GM23338 (cell line): Measurements from ENCODE around the gene GDPD4. TPM values are rescaled to one million over a fixed set of nuclear protein-coding genes. Genes with fewer than 3 reads are reported as not detected.

Source experiments
- ATAC-seq: fragments of 200-7000 bp; cut with Tn5 transposase; 3 replicates; pipeline ENCODE4 v1.9.1; 2020
- DNase-seq: peaks from one replicate; pipeline ENCODE4 v3.0.0-alpha.2; 2015; ENCODE audit warnings: low spot score
- H2AFZ ChIP-seq: fragments of 200-600 bp; sonication (generic); 2 replicates; pipeline ENCODE4 v1.8.0; 2016; ENCODE audit warnings: antibody characterized with exemption, mild to moderate bottlenecking, moderate library complexity
- H3F3A ChIP-seq: fragments of 200-600 bp; sonication (generic); replicated peaks from 2 replicates; pipeline ENCODE4 v1.8.0; 2017; ENCODE audit warnings: antibody characterized with exemption, mixed run types, low read depth
- H3K27ac ChIP-seq: fragments of 200-600 bp; sonication (generic); 2 replicates; pipeline ENCODE4 v1.6.1; 2016; ENCODE audit warnings: low read depth
- H3K27me3 ChIP-seq: fragments of 200-600 bp; sonication (generic); 2 replicates; pipeline ENCODE4 v1.8.0; 2016; ENCODE audit warnings: mild to moderate bottlenecking, mixed run types, moderate library complexity; ENCODE audit not compliant: insufficient read depth
- H3K36me3 ChIP-seq: fragments of 200-600 bp; sonication (generic); 2 replicates; pipeline ENCODE4 v1.8.0; 2016; ENCODE audit warnings: mild to moderate bottlenecking; ENCODE audit not compliant: insufficient read depth
- H3K4me1 ChIP-seq: fragments of 200-600 bp; sonication (generic); 2 replicates; pipeline ENCODE4 v1.8.0; 2016; ENCODE audit warnings: mild to moderate bottlenecking, moderate library complexity; ENCODE audit not compliant: insufficient read depth
- H3K4me2 ChIP-seq: fragments of 200-600 bp; sonication (generic); 2 replicates; pipeline ENCODE4 v1.7.1; 2017; ENCODE audit warnings: mixed run types
- H3K4me3 ChIP-seq: fragments of 200-600 bp; sonication (generic); 2 replicates; pipeline ENCODE4 v1.6.1; 2016; ENCODE audit warnings: mixed run types
- H3K79me2 ChIP-seq: fragments of 200-600 bp; sonication (generic); replicated peaks from 2 replicates; pipeline ENCODE4 v1.8.0; 2017; ENCODE audit warnings: mild to moderate bottlenecking; ENCODE audit not compliant: insufficient read depth
- H3K9me2 ChIP-seq: fragments of 200-600 bp; sonication (generic); 2 replicates; pipeline ENCODE4 v1.8.0; 2017; ENCODE audit not compliant: insufficient read depth
- H4K20me1 ChIP-seq: fragments of 200-600 bp; sonication (generic); replicated peaks from 2 replicates; pipeline ENCODE4 v1.8.0; 2017; ENCODE audit warnings: mild to moderate bottlenecking; ENCODE audit not compliant: insufficient read depth
- H3K27ac Mint-ChIP-seq: 2 replicates; pipeline ENCODE4 v1.8.0; 2020; ENCODE audit warnings: inconsistent platforms, mild to moderate bottlenecking, moderate library complexity, mixed read lengths
- H3K27me3 Mint-ChIP-seq: 3 replicates; pipeline ENCODE4 v1.8.0; 2022; ENCODE audit warnings: low read depth, mild to moderate bottlenecking, moderate library complexity, mixed read lengths, inconsistent platforms; ENCODE audit not compliant: insufficient read depth, poor library complexity
- H3K36me3 Mint-ChIP-seq: 3 replicates; pipeline ENCODE4 v1.8.0; 2021; ENCODE audit warnings: low read depth, mild to moderate bottlenecking, inconsistent platforms, moderate library complexity, mixed read lengths
- H3K4me1 Mint-ChIP-seq: 3 replicates; pipeline ENCODE4 v1.8.0; 2020; ENCODE audit warnings: mild to moderate bottlenecking, inconsistent platforms, mixed read lengths
- H3K4me3 Mint-ChIP-seq: 3 replicates; pipeline ENCODE4 v1.8.0; 2021; ENCODE audit warnings: moderate library complexity, mild to moderate bottlenecking, inconsistent platforms, mixed read lengths
- H3K9me3 Mint-ChIP-seq: 3 replicates; pipeline ENCODE4 v1.8.0; 2020; ENCODE audit warnings: moderate library complexity, mild to moderate bottlenecking, inconsistent platforms, mixed read lengths
- CREB1 ChIP-seq: fragments of 250-450 bp; sonication (Bioruptor Pico); IDR thresholded peaks from 2 replicates; pipeline ENCODE4 v1.5.0; 2020; ENCODE audit warnings: low read depth, mild to moderate bottlenecking, moderate library complexity
- ETS1 ChIP-seq: IDR thresholded peaks from 2 replicates; pipeline ENCODE4 v1.6.1; 2016; ENCODE audit warnings: antibody characterized with exemption
- JUNB ChIP-seq: IDR thresholded peaks from one replicate; pipeline ENCODE4 v1.6.1; 2016; ENCODE audit warnings: antibody characterized with exemption; ENCODE audit not compliant: unreplicated experiment
- POLR2AphosphoS5 ChIP-seq: IDR thresholded peaks from 2 replicates; pipeline ENCODE4 v1.6.1; 2016; ENCODE audit warnings: antibody characterized with exemption, low read depth
- STAT1 ChIP-seq: IDR thresholded peaks from one replicate; pipeline ENCODE4 v1.6.1; 2016; ENCODE audit warnings: antibody characterized with exemption; ENCODE audit not compliant: unreplicated experiment
- ZNF331 ChIP-seq: fragments of 250-450 bp; sonication (Bioruptor Pico); IDR thresholded peaks from 2 replicates; pipeline ENCODE4 v1.5.0; 2020; ENCODE audit warnings: low read depth, mild to moderate bottlenecking, moderate library complexity
- polyA plus RNA-seq: library from polyadenylated mRNA; unstranded; fragments of >200 nt; fragmentation: Nextera tagmentation; extraction: Ambion mirVana; gene quantifications from 2 replicates; pipeline ENCODE4 v1.2.1, GENCODE V29; 2016
- total RNA-seq: library from RNA; depleted of rRNA; stranded (reverse); fragments of >200 nt; shearing (Covaris generic); gene quantifications from 2 replicates; pipeline ENCODE4 v1.2.3, GENCODE V29; 2014
- TF ChIP-seq, protein P1 (sequence below): IDR thresholded peaks from one replicate; pipeline ENCODE4 v1.6.1; 2018; ENCODE audit warnings: antibody characterized with exemption; ENCODE audit not compliant: unreplicated experiment
- TF ChIP-seq, protein P2 (sequence below), 2 experiments: fragments of 200-600 bp in 1 of 2; sonication (generic) in 1 of 2; conservative IDR thresholded peaks; 2 replicates each; pipeline versions ENCODE4 v1.5.1 to v1.6.1; 2016 to 2017; ENCODE audit warnings: antibody characterized with exemption in 2 of 2, low read depth in 2 of 2, mild to moderate bottlenecking in 2 of 2, moderate library complexity in 1 of 2

GDPD4 gene
- total and polyA plus RNA-seq, 2 experiments from 2014 or later, result not detected

GRCh38 chr11:77193167-77193566 is 108.3 kb downstream of the GDPD4 start (continued):
- TF ChIP-seq, protein P1, sequence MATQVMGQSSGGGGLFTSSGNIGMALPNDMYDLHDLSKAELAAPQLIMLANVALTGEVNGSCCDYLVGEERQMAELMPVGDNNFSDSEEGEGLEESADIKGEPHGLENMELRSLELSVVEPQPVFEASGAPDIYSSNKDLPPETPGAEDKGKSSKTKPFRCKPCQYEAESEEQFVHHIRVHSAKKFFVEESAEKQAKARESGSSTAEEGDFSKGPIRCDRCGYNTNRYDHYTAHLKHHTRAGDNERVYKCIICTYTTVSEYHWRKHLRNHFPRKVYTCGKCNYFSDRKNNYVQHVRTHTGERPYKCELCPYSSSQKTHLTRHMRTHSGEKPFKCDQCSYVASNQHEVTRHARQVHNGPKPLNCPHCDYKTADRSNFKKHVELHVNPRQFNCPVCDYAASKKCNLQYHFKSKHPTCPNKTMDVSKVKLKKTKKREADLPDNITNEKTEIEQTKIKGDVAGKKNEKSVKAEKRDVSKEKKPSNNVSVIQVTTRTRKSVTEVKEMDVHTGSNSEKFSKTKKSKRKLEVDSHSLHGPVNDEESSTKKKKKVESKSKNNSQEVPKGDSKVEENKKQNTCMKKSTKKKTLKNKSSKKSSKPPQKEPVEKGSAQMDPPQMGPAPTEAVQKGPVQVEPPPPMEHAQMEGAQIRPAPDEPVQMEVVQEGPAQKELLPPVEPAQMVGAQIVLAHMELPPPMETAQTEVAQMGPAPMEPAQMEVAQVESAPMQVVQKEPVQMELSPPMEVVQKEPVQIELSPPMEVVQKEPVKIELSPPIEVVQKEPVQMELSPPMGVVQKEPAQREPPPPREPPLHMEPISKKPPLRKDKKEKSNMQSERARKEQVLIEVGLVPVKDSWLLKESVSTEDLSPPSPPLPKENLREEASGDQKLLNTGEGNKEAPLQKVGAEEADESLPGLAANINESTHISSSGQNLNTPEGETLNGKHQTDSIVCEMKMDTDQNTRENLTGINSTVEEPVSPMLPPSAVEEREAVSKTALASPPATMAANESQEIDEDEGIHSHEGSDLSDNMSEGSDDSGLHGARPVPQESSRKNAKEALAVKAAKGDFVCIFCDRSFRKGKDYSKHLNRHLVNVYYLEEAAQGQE, result no peak
- no peak for TF ChIP-seq POLR2AphosphoS5
- TF ChIP-seq ETS1, result no peak
- TF ChIP-seq, protein P2, sequence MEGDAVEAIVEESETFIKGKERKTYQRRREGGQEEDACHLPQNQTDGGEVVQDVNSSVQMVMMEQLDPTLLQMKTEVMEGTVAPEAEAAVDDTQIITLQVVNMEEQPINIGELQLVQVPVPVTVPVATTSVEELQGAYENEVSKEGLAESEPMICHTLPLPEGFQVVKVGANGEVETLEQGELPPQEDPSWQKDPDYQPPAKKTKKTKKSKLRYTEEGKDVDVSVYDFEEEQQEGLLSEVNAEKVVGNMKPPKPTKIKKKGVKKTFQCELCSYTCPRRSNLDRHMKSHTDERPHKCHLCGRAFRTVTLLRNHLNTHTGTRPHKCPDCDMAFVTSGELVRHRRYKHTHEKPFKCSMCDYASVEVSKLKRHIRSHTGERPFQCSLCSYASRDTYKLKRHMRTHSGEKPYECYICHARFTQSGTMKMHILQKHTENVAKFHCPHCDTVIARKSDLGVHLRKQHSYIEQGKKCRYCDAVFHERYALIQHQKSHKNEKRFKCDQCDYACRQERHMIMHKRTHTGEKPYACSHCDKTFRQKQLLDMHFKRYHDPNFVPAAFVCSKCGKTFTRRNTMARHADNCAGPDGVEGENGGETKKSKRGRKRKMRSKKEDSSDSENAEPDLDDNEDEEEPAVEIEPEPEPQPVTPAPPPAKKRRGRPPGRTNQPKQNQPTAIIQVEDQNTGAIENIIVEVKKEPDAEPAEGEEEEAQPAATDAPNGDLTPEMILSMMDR (conservative IDR thresholded peaks at IDR 0.05; ENCODE audit: low read depth in 2 of 2), result no peak
- no peak for TF ChIP-seq ZNF331
- TF ChIP-seq CREB1 (CRISPR knock-in tag), result no peak

GRCh38 chr11:77191823-77192495 is 109.5 kb downstream of the GDPD4 start:
- Mint-ChIP-seq H3K4me3 (peak overlapping the region; percentile 38; the same call in 2 of the 3 replicates), H3K36me3 (no peaks in the 10 kb centered on the region), H3K27ac (no peak overlapping the region), H3K27me3 (peaks cover 13% of the 10 kb centered on the region), H3K9me3 (no peaks in the 10 kb centered on the region), H3K4me1 (peaks cover 14% of the 10 kb centered on the region)
- no peaks in the 10 kb centered on the region for H3K27me3 ChIP-seq
- DNase-seq (peak; percentile 98), ATAC-seq (peak; percentile 80)
- H3K27ac ChIP-seq, result no peak overlapping the region
- no peaks in the 10 kb centered on the region; the same call in 1 of the 2 replicates for H3F3A ChIP-seq
- H3K36me3 ChIP-seq, result no peaks in the 10 kb centered on the region
- H3K4me1 ChIP-seq, result no peaks in the 10 kb centered on the region
- H4K20me1 ChIP-seq, result no peaks in the 10 kb centered on the region
- H3K79me2 ChIP-seq, result no peaks in the 10 kb centered on the region
- 0 out of 2 replicates have a peak, but pooled peaks cover 7% of the 10 kb centered on the region for H3K9me2 ChIP-seq
- H3K4me2 ChIP-seq, result peak overlapping the region; percentile 67; the same call in 1 of the 2 replicates
- H2AFZ ChIP-seq, result peak overlapping the region; percentile 91
- peak overlapping the region; percentile 38; the same call in 1 of the 2 replicates for H3K4me3 ChIP-seq
- TF ChIP-seq POLR2AphosphoS5 (no peak), JUNB (no peak), STAT1 (no peak), CREB1 (CRISPR knock-in tag) (peak; percentile 70)
- TF ChIP-seq, protein P2 (conservative IDR thresholded peaks at IDR 0.05; ENCODE audit: low read depth in 2 of 2), result peak; percentile 94 to 100
